ENCODE measurements around the gene ZNF521.
A peak's percentile ranks its signal among the peaks of the same experiment; 100 is the strongest.

DNA sequence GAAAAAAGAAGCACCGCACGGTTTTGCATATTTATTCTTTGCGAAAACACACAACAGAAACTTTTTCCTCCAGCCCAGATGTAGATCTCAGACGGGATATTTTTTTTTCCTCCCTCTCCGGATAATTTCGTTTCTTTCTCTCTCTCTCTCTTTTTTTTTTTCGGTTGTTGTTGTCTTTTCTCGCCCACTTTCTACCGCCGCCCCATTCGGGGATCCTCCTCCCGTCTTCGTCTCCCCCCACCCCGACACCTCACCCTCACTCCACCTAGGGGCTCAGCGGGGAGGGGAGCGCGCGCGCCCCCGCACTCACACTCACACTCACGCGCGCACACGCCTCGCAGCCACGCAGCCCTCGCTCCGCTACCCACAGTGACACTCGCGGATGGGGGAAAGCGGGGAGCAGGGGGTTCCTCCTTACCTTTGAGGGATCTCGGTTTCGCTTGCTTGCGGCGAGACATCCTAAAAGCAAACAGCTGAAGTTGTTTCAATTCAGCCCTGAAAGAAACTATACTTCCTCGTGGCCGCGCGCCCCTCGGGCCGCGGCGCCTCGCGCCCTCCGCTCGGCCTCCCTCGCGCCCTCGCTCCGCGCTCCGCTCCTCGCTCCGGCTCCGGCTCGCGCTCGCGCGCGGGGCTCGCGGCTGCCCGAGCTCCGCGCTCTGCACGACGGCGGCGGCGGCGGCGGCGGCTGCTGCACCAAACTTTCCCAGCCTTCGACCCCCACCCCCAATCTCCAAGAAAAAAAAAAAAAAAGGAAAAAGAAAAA lies 1.3 kb downstream of the ZNF521 start:
- TF ChIP-seq, protein P1, sequence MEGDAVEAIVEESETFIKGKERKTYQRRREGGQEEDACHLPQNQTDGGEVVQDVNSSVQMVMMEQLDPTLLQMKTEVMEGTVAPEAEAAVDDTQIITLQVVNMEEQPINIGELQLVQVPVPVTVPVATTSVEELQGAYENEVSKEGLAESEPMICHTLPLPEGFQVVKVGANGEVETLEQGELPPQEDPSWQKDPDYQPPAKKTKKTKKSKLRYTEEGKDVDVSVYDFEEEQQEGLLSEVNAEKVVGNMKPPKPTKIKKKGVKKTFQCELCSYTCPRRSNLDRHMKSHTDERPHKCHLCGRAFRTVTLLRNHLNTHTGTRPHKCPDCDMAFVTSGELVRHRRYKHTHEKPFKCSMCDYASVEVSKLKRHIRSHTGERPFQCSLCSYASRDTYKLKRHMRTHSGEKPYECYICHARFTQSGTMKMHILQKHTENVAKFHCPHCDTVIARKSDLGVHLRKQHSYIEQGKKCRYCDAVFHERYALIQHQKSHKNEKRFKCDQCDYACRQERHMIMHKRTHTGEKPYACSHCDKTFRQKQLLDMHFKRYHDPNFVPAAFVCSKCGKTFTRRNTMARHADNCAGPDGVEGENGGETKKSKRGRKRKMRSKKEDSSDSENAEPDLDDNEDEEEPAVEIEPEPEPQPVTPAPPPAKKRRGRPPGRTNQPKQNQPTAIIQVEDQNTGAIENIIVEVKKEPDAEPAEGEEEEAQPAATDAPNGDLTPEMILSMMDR (IDR thresholded peaks at IDR 0.05) = no peak
- TF ChIP-seq POLR2AphosphoS5 (IDR thresholded peaks at IDR 0.05) = peak in 1 of 3 donors; percentile 17
- TF ChIP-seq EP300 (IDR thresholded peaks at IDR 0.05) = no peak
- TF ChIP-seq POLR2A (IDR thresholded peaks at IDR 0.05) = no peak
